GM21723 (cell line): Measurements from ENCODE around the gene APOL5.

Experiments
- ATAC-seq: cut with Tn5 transposase; IDR thresholded peaks from one replicate; pipeline ENCODE4 v1.9.1; 2021; ENCODE audit warnings: mild to moderate bottlenecking, moderate library complexity; ENCODE audit not compliant: unreplicated experiment

The APOL5 gene

GRCh38 chr22:35739931-35740380, 22.3 kb downstream of the APOL5 start:
- ATAC-seq: no peak

- ATAC-seq: no peak
These were observed 22.9 kb downstream of the APOL5 start for GRCh38 chr22:35740616-35741015.

- ATAC-seq: no peak
These were observed 24.8 kb downstream of the APOL5 start for GRCh38 chr22:35742342-35743100.

- no peak for ATAC-seq
These were observed 25.7 kb downstream of the APOL5 start for GRCh38 chr22:35743326-35743860.

GRCh38 chr22:35746248-35746647, 28.6 kb downstream of the APOL5 start:
- ATAC-seq: no peak

- ATAC-seq: no peak
These were observed 29.5 kb downstream of the APOL5 start for GRCh38 chr22:35746946-35747703.

GRCh38 chr22:35749808-35750207, 32.1 kb downstream of the APOL5 start:
- no peak for ATAC-seq

- ATAC-seq: no peak
These were observed 34.6 kb downstream of the APOL5 start for GRCh38 chr22:35752006-35752862.

- no peak for ATAC-seq
These were observed 35.2 kb downstream of the APOL5 start for GRCh38 chr22:35752863-35753189.

GRCh38 chr22:35754761-35755160, 37.1 kb downstream of the APOL5 start:
- no peak for ATAC-seq

- ATAC-seq: no peak
These were observed 39.0 kb downstream of the APOL5 start for GRCh38 chr22:35756722-35757121.

- ATAC-seq: no peak
These were observed 40.7 kb downstream of the APOL5 start for GRCh38 chr22:35758394-35758793.

- ATAC-seq: no peak
These were observed 43.4 kb downstream of the APOL5 start for GRCh38 chr22:35761037-35761436.

- ATAC-seq: no peak
These were observed 49.2 kb downstream of the APOL5 start for GRCh38 chr22:35766654-35767580.

GRCh38 chr22:35769974-35770373, 52.3 kb downstream of the APOL5 start:
- ATAC-seq: no peak

GRCh38 chr22:35775339-35775738, 57.7 kb downstream of the APOL5 start:
- ATAC-seq: no peak

GRCh38 chr22:35777335-35777975, 59.8 kb downstream of the APOL5 start:
- ATAC-seq: no peak
